Stimulated activated CD4-positive, alpha-beta T cell treated with anti-CD3 and anti-CD28 coated beads, Interleukin-4, amount 100 ng/mL, for 48 hours (primary cell): Measurements from ENCODE around the gene TMEM163.

Source experiments
- DNase-seq, 2 donors: peaks; one replicate each; pipeline ENCODE4 v3.0.0-alpha.2; 2020; ENCODE audit warnings: low read depth in 2 of 2

TMEM163 gene

GRCh38 chr2:134435936-134436335 lies 282.9 kb downstream of the TMEM163 start:
- DNase-seq = no peak

DNA sequence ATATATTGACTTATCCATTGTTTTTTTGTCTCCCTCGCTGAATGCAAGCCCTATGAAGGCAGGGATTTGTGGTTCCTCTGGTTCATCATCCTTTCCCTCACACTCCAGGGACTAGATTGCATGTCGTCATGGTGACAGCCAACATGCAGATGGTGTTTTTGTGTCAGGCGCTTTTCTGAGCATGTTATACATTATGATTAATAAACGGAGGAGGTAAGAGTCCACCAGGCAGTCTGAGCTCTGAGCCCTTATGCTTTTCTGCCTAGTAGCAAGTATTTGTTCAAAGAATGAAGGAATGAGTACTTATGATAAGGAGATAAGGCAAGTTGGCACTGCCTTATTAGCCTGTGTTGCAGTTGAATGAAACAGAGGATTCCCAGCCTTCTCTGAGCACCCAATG lies 283.3 kb downstream of the TMEM163 start:
- no peak for DNase-seq

GRCh38 chr2:134433979-134434378 lies 284.8 kb downstream of the TMEM163 start:
- no peak for DNase-seq

DNA sequence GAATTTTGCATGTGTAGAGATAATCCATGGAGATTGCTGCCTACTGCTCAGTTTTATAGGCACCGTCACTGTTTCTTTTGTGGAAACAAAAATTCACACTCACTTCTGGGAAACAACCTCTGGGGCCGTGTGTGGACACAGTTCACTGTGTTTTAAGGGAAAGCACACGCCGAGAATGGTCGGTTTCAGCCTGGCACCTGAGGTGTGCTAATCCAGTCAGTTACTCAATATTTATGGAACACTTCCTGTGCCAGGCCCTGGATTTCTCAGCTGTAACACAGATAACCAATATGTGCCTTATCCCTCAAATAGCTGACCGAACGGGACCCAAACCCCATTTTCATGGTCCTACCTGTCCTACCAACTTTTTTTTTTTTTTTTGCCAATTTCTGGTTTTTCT lies 285.3 kb downstream of the TMEM163 start:
- no peak for DNase-seq

DNA sequence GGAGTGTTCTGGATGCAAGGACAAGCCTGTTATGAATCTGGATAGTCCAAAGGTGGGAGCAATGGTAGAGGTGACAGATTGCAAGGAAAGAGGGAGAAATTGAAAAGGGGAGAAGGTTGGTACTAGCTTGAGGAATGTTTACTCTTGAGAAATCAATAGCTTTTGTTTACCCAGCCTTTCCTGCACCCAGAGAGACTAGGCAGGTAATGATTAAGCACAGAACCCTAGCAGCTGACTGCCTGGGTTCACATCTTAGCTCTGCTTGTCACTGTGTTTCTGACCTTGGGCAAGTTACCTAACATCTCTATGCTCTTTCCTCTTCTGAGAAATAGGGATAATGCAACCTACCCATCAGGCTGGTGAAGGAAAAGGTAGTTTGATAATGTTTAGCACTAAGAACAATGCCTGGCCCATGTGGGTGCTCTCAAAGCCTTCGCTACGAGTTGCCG lies 286.3 kb downstream of the TMEM163 start:
- no peak for DNase-seq

DNA sequence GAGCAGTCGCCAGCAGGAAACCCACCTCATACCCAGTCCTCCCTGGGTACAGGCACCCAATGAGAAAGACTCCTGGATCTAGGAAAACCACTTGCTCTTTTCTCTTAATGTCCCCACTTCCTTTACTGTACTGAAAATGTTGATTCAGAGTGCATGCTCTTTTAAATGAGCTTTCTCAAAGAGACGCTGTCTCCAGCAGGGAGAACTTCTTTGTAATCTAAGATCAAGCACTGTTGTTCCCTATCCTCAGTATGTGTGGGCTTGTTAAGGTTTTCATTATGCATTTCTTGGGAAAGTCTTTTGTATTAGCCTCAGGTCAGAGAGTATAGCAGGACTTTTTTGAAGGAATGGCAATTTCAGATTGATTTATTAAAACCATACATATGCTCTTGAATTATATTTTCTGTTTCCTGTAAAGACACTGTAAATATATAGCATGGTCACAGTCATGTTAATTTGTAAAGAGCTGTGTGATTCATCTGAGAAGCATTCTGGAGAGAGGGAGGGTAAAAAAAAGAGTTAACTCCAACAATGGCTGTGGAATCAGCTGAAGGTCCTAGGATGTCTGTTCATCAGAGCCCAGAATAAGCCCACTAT lies 286.9 kb downstream of the TMEM163 start:
- no peak for DNase-seq

- no peak for DNase-seq
Observed at GRCh38 chr2:134429886-134430285, 288.9 kb downstream of the TMEM163 start.

DNA sequence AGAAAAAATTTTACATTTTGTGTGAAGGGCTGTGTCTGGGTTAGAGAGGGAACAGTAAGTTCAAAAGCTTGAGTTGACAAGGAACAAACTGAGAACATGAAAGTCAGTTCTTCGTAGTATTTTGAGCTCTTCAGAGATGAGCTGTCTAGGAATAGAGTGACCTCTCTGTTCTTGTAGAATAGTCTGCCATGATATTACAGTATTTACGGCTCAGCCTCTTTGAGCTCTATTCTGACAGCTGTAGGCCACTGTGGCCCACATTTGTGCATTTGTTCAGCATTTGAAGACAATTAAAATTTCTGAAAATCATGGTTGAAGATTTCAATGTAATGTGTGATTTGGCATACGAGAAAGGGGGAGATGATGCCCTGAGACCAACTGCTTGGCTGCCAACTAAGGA lies 292.1 kb downstream of the TMEM163 start:
- DNase-seq = no peak

DNA sequence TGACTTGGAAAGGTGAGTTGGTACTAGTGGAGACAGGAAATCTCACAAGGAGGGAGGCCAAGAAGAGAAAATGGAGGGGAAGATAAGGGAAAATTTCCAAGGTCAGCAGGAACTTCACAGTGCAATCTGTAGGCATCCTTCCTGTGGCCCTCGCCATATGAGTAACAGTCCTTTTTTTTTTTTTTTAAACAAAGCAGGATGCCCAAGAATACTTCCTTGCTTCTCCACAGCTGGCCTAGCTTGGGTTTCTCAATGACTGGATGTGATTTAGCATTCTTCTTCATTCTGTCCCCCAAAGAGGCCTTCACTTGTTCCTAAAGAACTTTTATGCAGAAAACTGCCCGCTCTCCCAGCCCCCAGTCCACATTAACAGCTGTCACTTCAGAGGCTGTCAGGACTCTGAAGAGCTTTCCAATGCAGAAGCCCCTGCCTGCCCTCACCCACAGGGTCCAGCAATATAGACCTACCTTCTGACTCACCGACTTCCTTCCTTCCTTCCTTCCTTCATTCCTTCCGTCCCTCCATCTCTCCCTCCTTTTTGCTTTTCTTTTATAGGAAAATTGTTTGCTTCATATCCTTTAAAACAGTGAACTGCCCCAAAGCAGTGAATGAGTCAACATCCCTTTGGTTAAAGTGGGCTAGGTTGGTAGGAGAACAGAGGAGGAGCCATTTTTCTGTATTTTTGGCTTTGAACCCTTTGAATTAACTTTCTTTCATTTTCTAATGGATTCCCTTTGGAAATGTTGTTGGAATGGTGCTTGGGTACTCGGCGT lies 292.9 kb downstream of the TMEM163 start:
- DNase-seq = no peak

GRCh38 chr2:134421556-134422328 lies 297.1 kb downstream of the TMEM163 start:
- DNase-seq = no peak

- no peak for DNase-seq
Observed at GRCh38 chr2:134420920-134421319, 297.9 kb downstream of the TMEM163 start.

GRCh38 chr2:134420259-134420658 lies 298.5 kb downstream of the TMEM163 start:
- no peak for DNase-seq

GRCh38 chr2:134417968-134418582 lies 300.7 kb downstream of the TMEM163 start:
- no peak for DNase-seq

DNA sequence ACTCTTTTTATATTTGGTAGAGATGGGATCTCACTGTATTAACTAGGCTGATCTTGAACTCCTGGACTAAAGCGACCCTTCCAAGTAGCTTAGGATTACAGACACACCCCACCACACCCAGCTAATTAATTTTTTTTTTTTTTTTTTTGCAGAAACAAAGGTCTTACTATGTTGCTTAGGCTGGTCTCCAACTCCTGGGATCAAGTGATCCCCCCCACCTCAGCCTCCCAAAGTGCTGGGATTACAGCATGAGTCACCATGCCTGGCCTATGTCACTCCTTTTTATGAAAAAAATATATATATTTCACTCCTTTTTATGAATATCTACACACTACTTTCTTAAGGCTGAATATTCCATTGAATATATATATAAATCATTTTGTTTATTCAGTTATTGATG lies 302.2 kb downstream of the TMEM163 start:
- no peak for DNase-seq

DNA sequence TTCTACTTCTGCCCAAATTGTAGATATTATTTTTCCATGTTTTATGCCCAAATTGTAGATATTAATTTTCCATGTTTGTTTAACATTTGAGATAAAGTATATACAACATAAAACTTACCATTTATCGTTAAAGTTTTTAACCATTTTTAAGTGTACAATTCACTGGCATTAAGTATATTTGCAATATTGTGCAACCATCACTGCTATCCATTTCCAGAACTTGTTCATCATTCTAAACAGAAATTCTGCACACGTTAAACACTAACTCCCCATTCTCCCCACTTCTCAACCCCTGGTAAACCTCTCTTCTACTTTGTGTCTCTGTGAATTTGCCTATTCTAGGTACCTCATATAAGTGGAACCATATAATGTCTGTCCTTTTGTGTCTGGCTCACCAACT lies 302.8 kb downstream of the TMEM163 start:
- DNase-seq = no peak

DNA sequence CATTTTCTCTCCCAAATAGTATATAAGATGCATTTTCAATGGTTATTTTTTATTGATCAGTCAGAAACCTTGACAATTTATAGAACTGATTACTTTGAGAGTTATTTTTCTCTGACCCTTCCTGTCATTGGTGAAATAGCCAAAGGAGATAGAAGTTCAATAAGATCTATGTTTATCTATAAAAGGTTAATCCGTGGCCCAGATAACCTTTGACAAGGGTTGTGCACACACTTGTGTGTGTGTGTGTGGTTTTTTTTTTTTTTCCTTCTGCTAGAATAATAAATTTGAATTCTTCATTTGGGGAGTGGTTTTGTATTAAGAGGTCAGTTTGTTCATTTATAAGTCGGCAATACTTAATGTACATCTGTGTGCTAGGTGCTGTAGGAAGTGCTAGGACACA lies 304.9 kb downstream of the TMEM163 start:
- DNase-seq = no peak

GRCh38 chr2:134413430-134413829 lies 305.4 kb downstream of the TMEM163 start:
- no peak for DNase-seq

GRCh38 chr2:134412639-134412999 lies 306.2 kb downstream of the TMEM163 start:
- no peak for DNase-seq

DNA sequence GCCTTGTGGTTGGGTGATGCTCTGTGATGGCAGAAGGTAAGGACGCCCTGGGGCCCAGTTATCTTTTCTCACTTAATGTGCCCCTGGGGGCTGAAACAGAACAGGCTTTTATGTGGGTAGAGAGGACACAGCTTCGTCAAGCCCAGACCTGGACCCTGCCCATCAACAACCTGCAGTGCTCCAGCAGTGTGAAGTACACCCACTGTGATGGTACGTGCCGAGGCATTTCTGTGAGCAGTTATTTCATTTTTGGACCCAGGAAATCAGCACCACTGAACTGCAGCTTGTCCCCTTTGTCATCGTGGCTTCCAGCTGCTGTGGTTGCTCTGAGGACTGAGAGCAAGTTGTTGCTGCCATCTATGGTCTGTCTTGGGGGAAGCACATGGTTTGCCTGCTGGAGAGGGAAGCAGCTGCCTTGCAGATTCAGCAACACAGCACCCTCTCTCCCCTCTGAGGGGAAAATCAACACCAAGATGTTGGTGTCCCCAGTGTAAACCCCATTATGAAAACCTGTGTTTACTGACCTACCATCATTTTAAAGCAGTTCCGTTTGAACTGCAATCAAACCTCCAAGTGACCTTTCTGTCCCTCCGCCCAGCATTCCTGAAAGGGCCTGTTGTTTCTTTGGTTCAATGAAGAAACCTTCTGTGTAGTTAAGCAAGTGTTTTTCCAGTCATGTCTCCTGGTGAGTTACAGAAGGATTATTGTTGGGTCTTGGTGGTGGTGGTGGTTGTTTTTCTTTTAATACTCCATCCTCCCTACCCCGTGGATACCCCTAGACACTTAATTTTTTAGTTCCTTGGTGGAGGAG lies 306.8 kb downstream of the TMEM163 start:
- DNase-seq = peak; percentile 7 to 45

- DNase-seq = no peak
Observed at GRCh38 chr2:134411279-134411827, 307.4 kb downstream of the TMEM163 start.

GRCh38 chr2:134410831-134411231 lies 308.0 kb downstream of the TMEM163 start:
- DNase-seq = no peak
